SK-N-SH treated with all-trans-retinoic acid at 6 μM for 48 hours (cell line): ENCODE data around the gene FNDC3A.

ENCODE experiments used
- ATAC-seq: fragments of 200-7000 bp; cut with Tn5 transposase; 3 replicates; pipeline ENCODE4 v1.9.1; 2020; ENCODE audit warnings: mild to moderate bottlenecking, moderate library complexity
- ARNTL ChIP-seq: fragments of 450-650 bp; formaldehyde crosslinking; IDR thresholded peaks from 2 replicates; pipeline ENCODE4 v1.5.0; 2020; ENCODE audit warnings: low read depth, mild to moderate bottlenecking, moderate library complexity, borderline replicate concordance
- BACH2 ChIP-seq: fragments of 250-450 bp; sonication (Bioruptor Pico); IDR thresholded peaks from 2 replicates; pipeline ENCODE4 v1.9.0; 2021; ENCODE audit warnings: mild to moderate bottlenecking, borderline replicate concordance
- CSDC2 ChIP-seq: fragments of 250-450 bp; sonication (Bioruptor Pico); IDR thresholded peaks from 2 replicates; pipeline ENCODE4 v1.5.0; 2020; ENCODE audit warnings: mild to moderate bottlenecking, moderate library complexity
- CSRNP3 ChIP-seq: fragments of 250-450 bp; sonication (Bioruptor Pico); IDR thresholded peaks from 2 replicates; pipeline ENCODE4 v1.5.1; 2021; ENCODE audit warnings: mild to moderate bottlenecking, moderate library complexity
- GLIS3 ChIP-seq: fragments of 250-450 bp; sonication (Bioruptor Pico); IDR thresholded peaks from 2 replicates; pipeline ENCODE4 v1.5.0; 2020; ENCODE audit warnings: mild to moderate bottlenecking, moderate library complexity
- OSR1 ChIP-seq: fragments of 250-450 bp; sonication (Bioruptor Pico); IDR thresholded peaks from 2 replicates; pipeline ENCODE4 v1.8.0; 2022; ENCODE audit warnings: moderate library complexity, mild to moderate bottlenecking, inconsistent platforms
- PATZ1 ChIP-seq: fragments of 250-450 bp; sonication (Bioruptor Pico); IDR thresholded peaks from 2 replicates; pipeline ENCODE4 v1.8.0; 2020; ENCODE audit warnings: mild to moderate bottlenecking, moderate library complexity, borderline replicate concordance
- POU6F1 ChIP-seq: fragments of 250-450 bp; sonication (Bioruptor Pico); IDR thresholded peaks from 2 replicates; pipeline ENCODE4 v1.8.0; 2021; ENCODE audit warnings: low read depth, mild to moderate bottlenecking, moderate library complexity, borderline replicate concordance
- PPARA ChIP-seq: fragments of 250-450 bp; sonication (Bioruptor Pico); IDR thresholded peaks from 2 replicates; pipeline ENCODE4 v1.5.0; 2020; ENCODE audit warnings: mild to moderate bottlenecking, borderline replicate concordance
- RARB ChIP-seq: fragments of 250-450 bp; sonication (Bioruptor Pico); IDR thresholded peaks from 2 replicates; pipeline ENCODE4 v1.8.0; 2021; ENCODE audit warnings: mild to moderate bottlenecking, moderate library complexity
- SNAI2 ChIP-seq: fragments of 250-450 bp; sonication (Bioruptor Pico); IDR thresholded peaks from 2 replicates; pipeline ENCODE4 v1.5.0; 2020; ENCODE audit warnings: mild to moderate bottlenecking, moderate library complexity
- TOX ChIP-seq: fragments of 250-450 bp; sonication (Bioruptor Pico); IDR thresholded peaks from 2 replicates; pipeline ENCODE4 v1.8.0; 2021; ENCODE audit warnings: mild to moderate bottlenecking, moderate library complexity, borderline replicate concordance
- TSHZ2 ChIP-seq: fragments of 250-450 bp; sonication (Bioruptor Pico); IDR thresholded peaks from 2 replicates; pipeline ENCODE4 v1.5.0; 2020; ENCODE audit warnings: mild to moderate bottlenecking, moderate library complexity
- ZC3H10 ChIP-seq: fragments of 250-450 bp; sonication (Bioruptor Pico); IDR thresholded peaks from 2 replicates; pipeline ENCODE4 v1.5.1; 2021; ENCODE audit warnings: mild to moderate bottlenecking, moderate library complexity
- ZFP30 ChIP-seq: fragments of 450-650 bp; formaldehyde crosslinking; IDR thresholded peaks from 2 replicates; pipeline ENCODE4 v1.5.0; 2022; ENCODE audit warnings: mild to moderate bottlenecking, moderate library complexity
- ZNF565 ChIP-seq: fragments of 450-650 bp; formaldehyde crosslinking; conservative IDR thresholded peaks from 2 replicates; pipeline ENCODE4 v1.5.0; 2020; ENCODE audit warnings: low read depth, mild to moderate bottlenecking, moderate library complexity
- ZNF70 ChIP-seq: fragments of 450-650 bp; formaldehyde crosslinking; IDR thresholded peaks from 2 replicates; pipeline ENCODE4 v1.5.0; 2020; ENCODE audit warnings: mild to moderate bottlenecking, moderate library complexity
- ZNF8 ChIP-seq: fragments of 450-650 bp; formaldehyde crosslinking; IDR thresholded peaks from 2 replicates; pipeline ENCODE4 v1.5.0; 2020; ENCODE audit warnings: mild to moderate bottlenecking, moderate library complexity

FNDC3A gene

GRCh38 chr13:48990900-48991299 is 15.2 kb downstream of the FNDC3A start:
- ATAC-seq: no peak
- TF ChIP-seq TOX (no peak), PATZ1 (no peak), RARB (CRISPR knock-in tag) (no peak), TSHZ2 (CRISPR knock-in tag) (no peak), SNAI2 (CRISPR knock-in tag) (no peak), ZC3H10 (no peak), ARNTL (CRISPR knock-in tag) (no peak), ZFP30 (CRISPR knock-in tag) (no peak), POU6F1 (no peak), BACH2 (CRISPR knock-in tag) (no peak), GLIS3 (CRISPR knock-in tag) (no peak), CSDC2 (CRISPR knock-in tag) (no peak), OSR1 (CRISPR knock-in tag) (no peak)

- TF ChIP-seq CSRNP3 (CRISPR knock-in tag): no peak
- no peak for TF ChIP-seq TSHZ2 (CRISPR knock-in tag)
- TF ChIP-seq ZNF8 (CRISPR knock-in tag): no peak
- no peak for TF ChIP-seq PATZ1
- no peak for ATAC-seq
Observed at GRCh38 chr13:48993150-48993549, 17.4 kb downstream of the FNDC3A start.

GRCh38 chr13:48994706-48995105 is 19.0 kb downstream of the FNDC3A start:
- ATAC-seq: no peak
- no peak for TF ChIP-seq PPARA
- TF ChIP-seq POU6F1: no peak
- no peak for TF ChIP-seq CSRNP3 (CRISPR knock-in tag)
- TF ChIP-seq ZNF565 (CRISPR knock-in tag): no peak
- TF ChIP-seq ZNF70 (CRISPR knock-in tag): no peak
- no peak for TF ChIP-seq CSDC2 (CRISPR knock-in tag)
